ENCODE results near the gene SHISAL2B.
"Not testable (repeated sequence)": the region's sequence is repeated elsewhere in the genome, so short reads cannot be mapped to it uniquely, and the experiment has no call there.

DNA sequence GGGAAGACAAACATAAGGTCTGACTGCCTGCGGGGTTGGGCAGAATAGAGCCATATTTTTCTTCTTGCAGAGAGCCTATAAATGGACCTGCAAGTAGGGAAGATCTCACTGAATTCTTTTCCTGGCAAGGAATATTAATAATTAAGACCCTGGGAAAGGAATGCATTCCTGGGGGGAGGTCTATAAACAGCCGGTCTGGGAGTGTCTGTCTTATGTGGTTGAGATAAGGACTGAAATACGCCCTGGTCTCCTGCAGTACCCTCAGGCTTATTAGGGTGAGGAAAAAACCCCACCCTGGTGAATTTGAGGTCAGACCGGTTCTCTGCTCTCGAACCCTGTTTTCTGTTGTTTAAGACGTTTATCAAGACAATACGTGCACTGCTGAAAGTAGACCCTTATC is 6.1 kb downstream of the SHISAL2B start:
- TF ChIP-seq EZH2phosphoT487 (conservative IDR thresholded peaks at IDR 0.05; ENCODE audit: low read length): not testable (repeated sequence)
- TF ChIP-seq, protein P1, sequence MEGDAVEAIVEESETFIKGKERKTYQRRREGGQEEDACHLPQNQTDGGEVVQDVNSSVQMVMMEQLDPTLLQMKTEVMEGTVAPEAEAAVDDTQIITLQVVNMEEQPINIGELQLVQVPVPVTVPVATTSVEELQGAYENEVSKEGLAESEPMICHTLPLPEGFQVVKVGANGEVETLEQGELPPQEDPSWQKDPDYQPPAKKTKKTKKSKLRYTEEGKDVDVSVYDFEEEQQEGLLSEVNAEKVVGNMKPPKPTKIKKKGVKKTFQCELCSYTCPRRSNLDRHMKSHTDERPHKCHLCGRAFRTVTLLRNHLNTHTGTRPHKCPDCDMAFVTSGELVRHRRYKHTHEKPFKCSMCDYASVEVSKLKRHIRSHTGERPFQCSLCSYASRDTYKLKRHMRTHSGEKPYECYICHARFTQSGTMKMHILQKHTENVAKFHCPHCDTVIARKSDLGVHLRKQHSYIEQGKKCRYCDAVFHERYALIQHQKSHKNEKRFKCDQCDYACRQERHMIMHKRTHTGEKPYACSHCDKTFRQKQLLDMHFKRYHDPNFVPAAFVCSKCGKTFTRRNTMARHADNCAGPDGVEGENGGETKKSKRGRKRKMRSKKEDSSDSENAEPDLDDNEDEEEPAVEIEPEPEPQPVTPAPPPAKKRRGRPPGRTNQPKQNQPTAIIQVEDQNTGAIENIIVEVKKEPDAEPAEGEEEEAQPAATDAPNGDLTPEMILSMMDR (IDR thresholded peaks at IDR 0.05; ENCODE audit: insufficient read depth, low read length, poor library complexity, severe bottlenecking): not testable (repeated sequence)

Data from SU-DHL-6 (cell line).